Measurements from ENCODE around the gene TRIM66. TPM values are rescaled to one million over a fixed set of nuclear protein-coding genes. Genes with fewer than 3 reads are reported as not detected.

TRIM66 gene
- total RNA-seq, 1 donor from 2014 or later: 15.0 TPM

DNA sequence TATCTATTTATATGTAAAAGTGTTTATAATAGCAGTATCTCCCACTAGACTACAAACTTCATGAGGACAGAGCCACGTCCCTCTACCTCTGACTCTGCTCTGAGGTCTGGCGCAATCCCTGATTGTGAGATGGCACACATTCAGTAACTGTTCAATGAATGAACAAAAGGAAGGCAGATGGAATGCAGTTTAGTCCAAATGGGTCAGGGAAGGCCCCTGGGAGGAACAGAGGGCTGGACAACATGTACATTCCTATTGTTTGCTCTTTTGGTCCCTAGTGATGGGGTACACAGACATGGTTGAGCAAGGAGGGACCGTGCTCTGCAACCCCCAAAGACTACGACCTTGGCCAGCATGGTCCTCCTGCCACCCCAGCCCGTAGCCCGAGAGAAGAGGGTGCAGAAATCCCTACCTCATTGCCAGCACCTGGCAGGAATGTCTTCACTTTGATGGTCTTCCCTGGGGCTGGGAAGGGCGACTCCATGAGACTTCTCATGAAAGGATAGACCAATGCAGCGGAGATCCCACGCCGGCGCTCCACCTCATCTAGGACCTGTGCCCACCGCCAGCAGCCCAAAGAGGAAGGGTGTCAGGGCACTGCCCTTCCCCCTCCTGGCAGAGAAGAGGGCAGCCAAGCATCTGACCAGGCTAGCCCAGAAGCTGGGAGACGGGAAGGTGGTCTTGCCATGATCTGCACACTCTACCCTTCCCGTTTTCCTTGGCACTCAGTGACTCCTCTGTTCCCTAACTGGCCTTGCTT, 24.4 kb upstream of the TRIM66 start:
- TF ChIP-seq, protein P1, sequence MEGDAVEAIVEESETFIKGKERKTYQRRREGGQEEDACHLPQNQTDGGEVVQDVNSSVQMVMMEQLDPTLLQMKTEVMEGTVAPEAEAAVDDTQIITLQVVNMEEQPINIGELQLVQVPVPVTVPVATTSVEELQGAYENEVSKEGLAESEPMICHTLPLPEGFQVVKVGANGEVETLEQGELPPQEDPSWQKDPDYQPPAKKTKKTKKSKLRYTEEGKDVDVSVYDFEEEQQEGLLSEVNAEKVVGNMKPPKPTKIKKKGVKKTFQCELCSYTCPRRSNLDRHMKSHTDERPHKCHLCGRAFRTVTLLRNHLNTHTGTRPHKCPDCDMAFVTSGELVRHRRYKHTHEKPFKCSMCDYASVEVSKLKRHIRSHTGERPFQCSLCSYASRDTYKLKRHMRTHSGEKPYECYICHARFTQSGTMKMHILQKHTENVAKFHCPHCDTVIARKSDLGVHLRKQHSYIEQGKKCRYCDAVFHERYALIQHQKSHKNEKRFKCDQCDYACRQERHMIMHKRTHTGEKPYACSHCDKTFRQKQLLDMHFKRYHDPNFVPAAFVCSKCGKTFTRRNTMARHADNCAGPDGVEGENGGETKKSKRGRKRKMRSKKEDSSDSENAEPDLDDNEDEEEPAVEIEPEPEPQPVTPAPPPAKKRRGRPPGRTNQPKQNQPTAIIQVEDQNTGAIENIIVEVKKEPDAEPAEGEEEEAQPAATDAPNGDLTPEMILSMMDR (IDR thresholded peaks at IDR 0.05): no peak
- H3K27me3 ChIP-seq: no peaks in the 10 kb centered on the region
- DNase-seq: no peak
- intact Hi-C loops (cut with DNase I): no loop called here
- peaks cover 8% of the 10 kb centered on the region for H3K4me1 ChIP-seq
- H3K4me3 ChIP-seq: no peak overlapping the region
- no peak overlapping the region for H3K27ac ChIP-seq
- H3K9me3 ChIP-seq: no peaks in the 10 kb centered on the region
- ATAC-seq: no peak
- peaks cover 9% of the 10 kb centered on the region for H3K36me3 ChIP-seq

DNA sequence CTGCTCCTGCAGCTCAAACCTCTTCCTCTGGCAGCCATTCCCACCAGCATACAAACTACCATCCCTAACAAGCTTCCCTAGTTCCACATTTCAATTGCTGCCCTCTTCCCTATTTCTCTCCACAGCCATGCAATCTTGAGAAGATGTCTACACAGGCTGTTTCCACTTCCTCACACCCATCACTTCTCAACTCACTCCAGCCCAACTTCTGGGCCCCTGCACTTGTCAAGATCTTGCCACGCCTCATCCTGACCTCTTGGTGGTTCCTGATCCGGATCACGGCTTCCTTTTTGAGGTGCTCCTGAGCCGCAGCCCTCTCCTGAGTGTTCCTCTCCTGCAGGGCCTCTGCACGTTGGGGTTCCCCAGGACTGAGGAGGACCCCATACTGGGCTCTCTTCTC, 22.7 kb upstream of the TRIM66 start:
- Histone ChIP-seq H3K4me1 (peaks cover 8% of the 10 kb centered on the region), H3K4me3 (no peak overlapping the region), H3K9me3 (no peaks in the 10 kb centered on the region), H3K27me3 (no peaks in the 10 kb centered on the region), H3K27ac (no peak overlapping the region), H3K36me3 (peaks cover 9% of the 10 kb centered on the region)
- intact Hi-C loops (cut with DNase I): no loop called here
- DNase-seq (no peak), ATAC-seq (peak; percentile 78)
- TF ChIP-seq, protein P1 (IDR thresholded peaks at IDR 0.05): no peak

DNA sequence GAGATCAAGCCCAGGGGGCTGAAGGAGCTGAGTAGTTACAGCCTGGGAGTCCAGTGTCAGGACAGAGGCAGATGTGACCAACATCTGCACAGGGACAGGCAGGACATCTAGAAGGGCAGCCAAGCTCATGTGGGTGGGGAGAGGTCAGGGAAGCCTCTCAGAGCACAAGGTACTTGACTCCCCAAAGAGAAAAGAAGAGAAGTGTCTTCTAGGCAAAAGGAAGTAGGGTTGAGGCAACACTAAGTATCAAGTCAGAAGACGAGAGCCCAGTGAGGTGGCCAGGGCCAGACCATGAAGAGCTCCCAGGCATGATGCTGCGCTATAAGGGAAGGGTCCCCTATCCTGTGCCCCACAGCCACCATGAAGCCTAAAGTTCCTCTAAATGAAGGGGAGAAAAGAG, 21.7 kb upstream of the TRIM66 start:
- TF ChIP-seq, protein P1 (IDR thresholded peaks at IDR 0.05): no peak
- no peak overlapping the region for H3K4me3 ChIP-seq
- no peak for DNase-seq
- H3K27ac ChIP-seq: no peak overlapping the region
- no peak for ATAC-seq
- intact Hi-C loops (cut with DNase I): no loop called here
- peaks cover 13% of the 10 kb centered on the region for H3K36me3 ChIP-seq
- H3K9me3 ChIP-seq: no peaks in the 10 kb centered on the region
- H3K27me3 ChIP-seq: no peaks in the 10 kb centered on the region
- peaks cover 8% of the 10 kb centered on the region for H3K4me1 ChIP-seq

DNA sequence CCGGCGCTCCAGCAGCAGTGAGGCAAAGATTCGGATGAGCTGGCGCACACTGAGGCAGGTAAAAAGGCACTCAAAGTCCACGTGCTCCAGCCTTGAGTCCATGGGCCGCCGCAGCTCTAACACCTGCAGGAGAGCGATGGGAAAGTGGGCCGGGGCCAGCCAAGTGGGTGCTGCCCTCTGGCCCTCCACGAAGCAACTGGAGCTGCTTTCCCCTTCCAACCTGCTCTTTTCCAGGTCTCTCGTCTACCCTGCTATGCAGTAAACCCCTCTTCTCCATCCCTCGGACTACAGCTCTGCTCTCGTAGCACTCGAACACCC, 20.1 kb upstream of the TRIM66 start:
- no peaks in the 10 kb centered on the region for H3K4me1 ChIP-seq
- H3K27ac ChIP-seq: no peak overlapping the region
- intact Hi-C loops (cut with DNase I): no loop called here

DNA sequence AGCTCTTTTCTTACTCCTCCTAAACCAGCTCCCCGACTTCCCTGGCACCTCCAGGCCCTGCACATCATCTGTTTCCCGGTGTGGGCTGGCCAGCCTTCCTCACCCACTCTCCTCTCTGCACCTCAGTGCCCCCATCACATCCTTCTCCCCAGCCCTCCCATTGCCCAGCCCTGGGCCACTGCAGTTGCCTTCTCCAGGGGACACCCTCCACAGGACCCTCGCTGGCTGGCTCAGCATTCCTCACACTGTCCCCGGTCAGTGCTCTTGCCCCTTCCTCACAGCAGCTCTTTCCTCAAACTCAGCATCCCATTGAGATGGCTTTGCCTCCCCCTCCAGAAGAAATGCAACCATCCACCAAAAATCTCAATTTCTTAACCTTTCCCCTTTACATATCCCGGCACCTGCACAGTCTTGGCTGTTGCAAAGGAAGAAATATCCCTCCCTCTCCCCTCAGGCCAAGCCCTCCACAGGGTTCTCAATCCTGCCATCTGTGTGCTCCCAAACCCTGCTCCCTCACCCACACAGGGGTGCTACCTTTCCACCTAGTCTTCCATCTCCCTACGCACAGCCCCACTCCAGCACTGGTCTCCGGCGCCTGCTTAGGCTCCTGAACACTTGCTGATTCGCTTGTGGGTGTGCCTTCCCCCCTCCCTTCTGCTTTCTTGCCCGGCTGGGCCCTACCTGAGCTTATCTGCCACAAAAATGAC, 19.6 kb upstream of the TRIM66 start:
- Histone ChIP-seq H3K27me3 (no peaks in the 10 kb centered on the region), H3K4me3 (no peak overlapping the region), H3K4me1 (no peaks in the 10 kb centered on the region), H3K9me3 (no peaks in the 10 kb centered on the region), H3K27ac (no peak overlapping the region), H3K36me3 (peaks cover 34% of the 10 kb centered on the region)
- ATAC-seq (no peak), DNase-seq (no peak)
- intact Hi-C loops (cut with DNase I): no loop called here
- TF ChIP-seq, protein P1 (IDR thresholded peaks at IDR 0.05): no peak

More for the DNA sequence above, 20.1 kb upstream of the TRIM66 start:
- no peak for DNase-seq
- Histone ChIP-seq H3K27me3 (no peaks in the 10 kb centered on the region), H3K4me3 (no peak overlapping the region), H3K9me3 (no peaks in the 10 kb centered on the region), H3K36me3 (peaks cover 29% of the 10 kb centered on the region)
- TF ChIP-seq, protein P1 (IDR thresholded peaks at IDR 0.05): no peak
- no peak for ATAC-seq
